Erythroblast (primary cell): ENCODE measurements around the gene OXGR1.
"Not testable (repeated sequence)": the region's sequence is repeated elsewhere in the genome, so short reads cannot be mapped to it uniquely, and the experiment has no call there.

Experiments
- DNase-seq, 2 experiments: peaks; one replicate each; lab custom pipeline; 2025; lab: John Stamatoyannopoulos, UW
- GATA1 ChIP-seq: IDR thresholded peaks from 2 replicates; pipeline ENCODE4 v1.6.1; 2011; ENCODE audit warnings: low read depth, mild to moderate bottlenecking, control low read depth, low read length, moderate library complexity
- POLR2A ChIP-seq: IDR thresholded peaks from 2 replicates; pipeline ENCODE4 v1.6.1; 2011; ENCODE audit warnings: mild to moderate bottlenecking, low read length

Gene OXGR1

GRCh38 chr13:96994017-96994857, at the start of gene OXGR1:
TSS of gene OXGR1 (minus strand) at chr13:96994476. CDS start at chr13:96987759, 6,717 bp downstream.
- no peak for TF ChIP-seq POLR2A
- TF ChIP-seq GATA1 = no peak
- DNase-seq = no peak

GRCh38 chr13:97043302-97043701, 49.0 kb upstream of the OXGR1 start:
- no peak for DNase-seq
- no peak for TF ChIP-seq GATA1
- no peak for TF ChIP-seq POLR2A

GRCh38 chr13:97030705-97031452, 36.6 kb upstream of the OXGR1 start:
- peak; percentile 12 to 31 for DNase-seq
- TF ChIP-seq GATA1 = no peak
- no peak for TF ChIP-seq POLR2A

GRCh38 chr13:97028441-97029299, 34.4 kb upstream of the OXGR1 start:
- DNase-seq = peak; percentile 21 to 61
- TF ChIP-seq POLR2A (no peak), GATA1 (no peak)

- TF ChIP-seq GATA1 (no peak), POLR2A (no peak)
- no peak for DNase-seq
Observed at GRCh38 chr13:97027162-97027554, 32.9 kb upstream of the OXGR1 start.

DNA sequence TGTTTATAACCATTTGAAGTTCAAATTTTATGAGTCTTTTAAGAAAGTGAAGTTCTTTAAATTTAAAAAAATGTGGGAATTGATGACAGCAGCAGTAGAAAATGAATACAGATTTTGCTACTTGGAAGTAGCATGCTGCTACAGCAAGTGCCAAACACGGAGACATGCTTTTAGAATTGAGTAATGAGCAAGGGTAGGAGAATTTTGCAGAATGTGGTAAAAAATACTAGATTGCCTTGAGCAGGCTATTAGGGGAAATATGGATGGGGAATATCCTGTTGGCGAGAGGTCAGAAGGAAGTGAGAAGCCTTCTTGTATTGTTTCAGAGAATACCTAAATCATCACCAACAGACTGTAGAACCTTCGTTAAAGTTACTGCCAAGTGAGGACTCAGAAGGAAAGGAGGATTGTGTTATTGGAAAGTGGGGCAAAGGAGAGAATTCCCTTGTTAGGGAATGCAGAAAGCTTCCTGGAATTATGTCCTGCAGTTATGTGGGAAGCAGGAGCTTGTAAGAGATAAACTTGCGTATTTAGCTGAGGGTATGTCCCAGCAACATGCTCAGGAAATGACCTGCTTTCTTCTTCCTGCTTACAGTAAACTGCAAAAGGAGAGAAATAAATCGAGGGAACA, 32.4 kb upstream of the OXGR1 start:
- DNase-seq = no peak
- no peak for TF ChIP-seq POLR2A
- TF ChIP-seq GATA1 = no peak

GRCh38 chr13:97023812-97024211, 29.5 kb upstream of the OXGR1 start:
- not testable (repeated sequence) for DNase-seq

DNA sequence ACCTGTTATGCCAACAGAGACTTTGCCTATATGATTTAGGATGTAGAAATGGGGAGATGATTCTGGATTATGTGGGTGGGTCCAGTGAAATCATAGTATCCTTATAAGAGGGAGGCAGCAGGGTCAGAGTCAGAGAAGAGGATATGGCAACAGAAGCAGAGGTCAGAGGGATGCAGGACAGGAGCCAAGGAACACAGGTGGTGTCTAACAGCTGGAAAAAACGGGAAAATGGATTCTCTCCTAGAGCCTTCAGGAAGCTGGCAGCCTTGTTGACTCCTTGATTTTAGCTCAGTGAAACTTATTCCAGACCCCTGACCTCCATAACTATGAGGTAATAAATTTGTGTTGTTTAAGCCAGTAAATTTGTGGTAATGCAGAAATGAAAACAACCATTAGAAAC, 28.8 kb upstream of the OXGR1 start:
- DNase-seq = no peak
- TF ChIP-seq GATA1 (no peak), POLR2A (no peak)

DNA sequence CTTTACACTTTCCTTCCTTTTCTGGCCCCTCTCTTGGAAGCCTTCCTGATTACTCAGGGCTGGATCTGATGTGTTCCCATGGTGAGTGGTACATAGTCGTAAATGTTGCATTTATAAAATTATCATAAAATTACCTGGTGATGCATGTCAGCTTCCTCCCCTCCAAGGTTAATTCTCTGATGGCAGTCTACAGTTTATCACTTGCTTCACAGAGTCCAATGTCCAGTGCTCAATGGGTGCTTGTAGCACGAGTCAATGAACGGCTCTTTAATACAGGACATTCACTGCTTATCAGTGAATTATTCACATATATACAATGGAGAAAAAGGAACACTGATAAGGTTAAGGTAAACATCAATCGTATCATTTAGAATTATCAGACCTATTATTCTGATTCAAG, 27.0 kb upstream of the OXGR1 start:
- no peak for TF ChIP-seq GATA1
- TF ChIP-seq POLR2A = no peak
- DNase-seq = no peak

DNA sequence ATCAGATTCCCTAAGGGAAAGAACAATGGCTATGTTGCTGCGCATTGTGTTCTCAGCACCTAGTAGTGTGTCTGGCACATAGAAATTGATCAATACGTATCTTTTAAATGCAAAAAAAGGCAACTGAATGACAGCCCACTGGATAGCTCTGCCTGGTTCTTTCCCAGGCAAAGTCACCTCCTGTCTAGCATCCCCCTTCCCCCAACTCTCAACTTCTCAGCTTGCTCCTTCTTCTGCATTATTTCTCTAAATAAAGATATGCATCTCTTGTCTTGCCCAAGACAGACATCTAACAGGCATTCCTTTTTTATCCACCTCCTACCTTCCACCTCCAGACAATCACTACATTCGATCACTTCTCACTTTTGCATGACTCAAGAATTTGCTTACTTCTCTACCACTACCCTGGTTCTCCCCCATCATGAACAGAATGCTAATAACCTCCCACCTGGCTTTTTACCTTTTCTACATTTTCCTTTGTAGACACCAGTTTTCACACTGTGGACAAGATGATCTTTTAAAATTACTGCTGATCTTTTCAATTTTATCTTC, 26.5 kb upstream of the OXGR1 start:
- no peak for TF ChIP-seq POLR2A
- TF ChIP-seq GATA1 = no peak
- DNase-seq = no peak

- no peak for DNase-seq
- no peak for TF ChIP-seq POLR2A
- TF ChIP-seq GATA1 = no peak
Observed at GRCh38 chr13:97020194-97020593, 25.9 kb upstream of the OXGR1 start.

GRCh38 chr13:97019236-97019635, 25.0 kb upstream of the OXGR1 start:
- TF ChIP-seq POLR2A = no peak
- no peak for TF ChIP-seq GATA1
- no peak for DNase-seq

GRCh38 chr13:97018029-97018819, 23.9 kb upstream of the OXGR1 start:
- DNase-seq = peak; percentile 38 to 73
- TF ChIP-seq POLR2A = no peak
